GM04504 (cell line): Measurements from ENCODE around the gene NBPF11.
"Not testable (repeated sequence)": the region's sequence is repeated elsewhere in the genome, so short reads cannot be mapped to it uniquely, and the experiment has no call there.

Experiments
- DNase-seq: peaks from one replicate; pipeline ENCODE4 v3.0.0-alpha.2; 2012; ENCODE audit warnings: low read depth

Gene NBPF11

DNA sequence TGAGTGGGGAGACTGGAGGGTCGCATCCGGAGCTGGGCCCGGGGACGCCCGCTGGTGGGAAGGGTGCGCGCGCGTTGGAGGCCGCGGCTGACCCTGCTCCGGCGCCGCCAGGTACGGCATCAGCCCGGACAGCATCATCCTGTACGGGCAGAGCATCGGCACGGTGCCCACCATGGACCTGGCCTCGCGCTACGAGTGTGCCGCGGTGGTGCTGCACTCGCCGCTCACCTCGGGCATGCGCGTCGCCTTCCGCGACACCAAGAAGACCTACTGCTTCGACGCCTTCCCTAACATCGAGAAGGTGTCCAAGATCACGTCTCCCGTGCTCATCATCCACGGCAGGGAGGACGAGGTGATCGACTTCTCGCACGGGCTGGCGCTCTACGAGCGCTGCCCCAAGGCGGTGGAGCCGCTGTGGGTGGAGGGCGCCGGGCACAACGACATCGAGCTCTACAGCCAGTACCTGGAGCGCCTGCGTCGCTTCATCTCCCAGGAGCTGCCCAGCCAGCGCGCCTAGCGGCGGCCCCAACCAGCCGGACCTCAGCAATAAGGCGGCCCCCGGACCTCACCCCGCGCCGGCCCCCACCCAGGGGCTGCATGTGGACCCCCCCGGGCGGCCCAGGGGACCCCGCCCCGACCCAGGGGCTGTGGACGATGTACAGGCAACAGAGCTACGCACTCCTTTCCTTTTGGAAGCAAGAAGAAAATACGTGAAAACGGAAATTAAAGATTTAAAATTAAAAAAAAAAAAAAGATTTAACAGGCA lies 2.8 kb downstream of the NBPF11 start:
- not testable (repeated sequence) for DNase-seq

DNA sequence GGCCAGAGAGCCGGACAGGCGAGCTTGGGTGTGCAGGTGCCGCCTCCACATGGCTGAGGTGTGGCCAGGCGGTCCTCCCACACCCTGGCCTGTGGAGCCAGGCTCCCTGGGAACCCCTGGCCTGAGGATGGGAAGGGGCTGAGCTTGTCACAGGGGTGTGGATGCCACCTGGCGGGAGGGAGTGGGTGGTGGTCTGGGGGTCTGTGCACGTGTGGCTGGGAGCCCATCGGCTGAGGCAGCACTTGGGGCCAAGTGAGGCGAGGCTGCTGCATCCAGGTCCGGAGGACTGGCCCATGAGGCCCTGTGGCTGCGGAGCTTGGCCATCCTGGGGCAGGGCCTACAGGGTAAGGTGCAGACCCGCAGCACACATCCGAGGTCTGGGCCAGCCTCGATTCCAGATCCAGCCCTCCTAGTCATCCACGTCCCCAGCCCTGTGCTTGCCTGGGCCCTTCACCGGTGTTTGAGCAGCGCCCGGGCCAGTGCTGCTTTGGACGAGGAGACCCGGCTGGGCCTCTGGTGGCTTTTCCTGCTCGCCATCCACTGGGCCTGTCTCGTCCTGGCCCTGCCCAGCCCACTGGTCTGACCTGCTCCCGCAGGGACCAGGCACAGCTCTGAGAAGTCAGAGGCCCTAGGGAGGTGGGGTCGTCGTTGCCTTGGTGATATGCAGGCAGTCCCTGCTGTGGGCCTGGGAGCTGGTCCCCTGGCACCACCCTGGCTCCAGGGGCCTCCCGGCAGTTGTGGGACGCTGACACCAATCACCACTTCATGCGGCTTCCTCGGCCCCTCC lies 4.8 kb downstream of the NBPF11 start:
- DNase-seq, result not testable (repeated sequence)

DNA sequence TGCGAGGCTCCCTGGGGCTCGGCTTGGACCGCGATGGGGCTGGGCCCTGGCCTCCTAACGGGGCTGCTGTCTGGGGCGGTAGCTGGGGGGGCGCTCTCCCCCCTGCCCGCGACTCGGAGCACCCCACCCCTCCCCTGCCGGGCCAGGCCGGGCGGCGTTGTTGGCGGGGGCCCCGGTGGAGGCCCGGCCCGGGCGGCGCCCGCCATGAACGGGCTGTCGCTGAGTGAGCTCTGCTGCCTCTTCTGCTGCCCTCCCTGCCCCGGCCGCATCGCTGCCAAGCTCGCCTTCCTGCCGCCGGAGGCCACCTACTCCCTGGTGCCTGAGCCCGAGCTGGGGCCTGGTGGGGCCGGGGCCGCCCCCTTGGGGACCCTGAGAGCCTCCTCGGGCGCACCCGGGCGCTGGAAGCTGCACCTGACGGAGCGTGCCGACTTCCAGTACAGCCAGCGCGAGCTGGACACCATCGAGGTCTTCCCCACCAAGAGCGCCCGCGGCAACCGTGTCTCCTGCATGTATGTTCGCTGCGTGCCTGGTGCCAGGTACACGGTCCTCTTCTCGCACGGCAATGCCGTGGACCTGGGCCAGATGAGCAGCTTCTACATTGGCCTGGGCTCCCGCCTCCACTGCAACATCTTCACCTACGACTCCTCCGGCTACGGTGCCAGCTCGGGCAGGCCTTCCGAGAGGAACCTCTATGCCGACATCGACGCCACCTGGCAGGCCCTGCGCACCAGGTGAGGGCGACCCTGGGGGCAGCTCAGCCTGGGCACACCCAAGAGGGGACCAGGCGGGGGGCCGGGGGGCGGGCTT lies 5.7 kb downstream of the NBPF11 start:
- DNase-seq, result not testable (repeated sequence)

DNA sequence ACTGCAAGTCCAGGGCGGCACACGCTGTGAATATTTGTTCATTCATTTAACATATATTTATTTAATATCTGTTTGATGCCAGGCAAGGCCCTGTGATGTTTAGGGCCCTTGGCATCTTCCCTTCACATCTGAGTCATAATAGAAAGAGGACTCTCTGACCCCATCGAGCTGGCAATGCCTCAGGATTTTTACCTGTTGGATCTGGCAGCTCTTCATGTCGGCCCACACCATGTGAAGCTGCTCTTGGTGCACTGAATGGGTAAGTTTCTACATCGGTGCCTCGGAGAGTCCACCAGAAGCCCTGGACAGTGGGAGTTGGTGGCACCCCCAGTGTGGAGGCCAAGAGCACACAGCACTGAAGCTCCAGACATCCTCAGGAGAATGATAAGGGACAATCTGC lies 8.9 kb downstream of the NBPF11 start:
- DNase-seq, result not testable (repeated sequence)

DNA sequence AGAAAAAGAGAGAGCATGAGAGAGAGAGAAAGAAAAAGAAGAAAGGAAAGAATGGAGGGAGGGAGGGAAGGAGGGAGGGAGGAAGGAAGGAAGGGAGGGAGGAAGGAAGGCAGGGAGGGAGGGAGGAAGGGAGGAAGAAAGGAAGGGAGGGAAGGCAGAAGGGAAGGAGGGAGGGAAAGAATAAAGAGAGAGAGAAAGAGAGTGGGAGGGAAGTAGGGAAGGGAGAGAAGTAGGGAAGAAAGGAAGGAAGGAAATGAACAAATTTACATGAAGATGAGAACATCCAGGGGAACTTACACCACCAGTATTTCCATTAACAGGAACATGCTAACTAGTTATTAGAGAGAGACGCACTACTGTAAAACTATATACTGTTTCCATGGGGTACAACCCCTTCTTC lies 10.1 kb downstream of the NBPF11 start:
- DNase-seq, result not testable (repeated sequence)

DNA sequence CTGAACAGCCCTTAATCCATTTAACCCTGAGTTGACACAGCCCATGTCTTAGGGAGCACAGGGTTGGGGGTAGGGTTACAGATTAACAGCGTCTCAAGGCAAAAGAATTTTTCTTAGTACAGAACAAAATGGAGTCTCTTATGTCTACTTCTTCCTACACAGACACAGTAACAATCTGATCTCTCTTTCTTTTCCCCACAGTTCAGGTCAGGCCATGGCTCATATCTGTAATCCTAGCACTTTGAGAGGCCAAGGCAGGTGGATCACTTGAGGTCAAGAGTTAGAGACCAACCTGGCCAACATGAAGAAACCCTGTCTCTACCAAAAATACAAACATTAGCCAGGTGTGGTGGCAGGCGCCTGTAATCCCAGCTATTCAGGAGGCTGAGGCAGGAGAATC lies 13.5 kb downstream of the NBPF11 start:
- DNase-seq, result not testable (repeated sequence)

DNA sequence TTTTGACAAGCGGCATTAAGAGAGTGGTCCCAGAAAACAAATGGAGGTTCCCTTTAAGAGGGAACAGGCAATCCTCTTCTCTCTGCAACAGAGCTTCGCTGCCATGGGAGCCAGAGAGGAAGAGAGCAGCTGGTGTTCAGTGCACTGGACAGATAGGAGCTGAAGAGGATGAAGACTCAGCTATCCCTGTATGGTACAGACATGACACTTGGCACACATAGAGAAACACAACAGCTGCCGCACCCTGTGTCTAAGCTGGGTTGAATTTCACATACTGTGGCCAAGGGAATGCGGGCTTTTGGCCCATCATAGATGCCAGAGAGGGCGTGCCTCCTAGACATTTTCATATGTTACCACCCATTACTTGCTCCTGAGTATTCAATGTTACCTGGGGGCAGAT lies 29.7 kb downstream of the NBPF11 start:
- not testable (repeated sequence) for DNase-seq

DNA sequence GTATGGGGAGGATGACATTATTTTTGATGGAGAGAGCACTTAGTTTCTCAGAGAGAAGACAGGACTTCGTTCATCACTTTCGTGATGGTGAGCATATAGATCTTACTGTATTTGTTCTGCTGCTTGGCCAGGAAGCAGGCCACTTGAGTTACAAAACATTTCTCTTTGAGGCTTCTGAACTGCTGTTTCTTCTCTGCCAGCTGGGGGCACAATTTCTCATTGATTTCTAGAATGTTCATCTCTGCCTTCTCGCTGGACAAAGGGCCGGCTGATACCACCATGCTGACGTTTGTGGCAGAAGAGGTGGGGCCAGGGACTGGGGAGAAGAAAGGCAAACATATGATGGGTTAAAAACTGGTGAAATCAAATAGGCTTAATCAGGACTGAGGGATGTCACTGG lies 31.7 kb downstream of the NBPF11 start:
- DNase-seq, result peak; percentile 0

DNA sequence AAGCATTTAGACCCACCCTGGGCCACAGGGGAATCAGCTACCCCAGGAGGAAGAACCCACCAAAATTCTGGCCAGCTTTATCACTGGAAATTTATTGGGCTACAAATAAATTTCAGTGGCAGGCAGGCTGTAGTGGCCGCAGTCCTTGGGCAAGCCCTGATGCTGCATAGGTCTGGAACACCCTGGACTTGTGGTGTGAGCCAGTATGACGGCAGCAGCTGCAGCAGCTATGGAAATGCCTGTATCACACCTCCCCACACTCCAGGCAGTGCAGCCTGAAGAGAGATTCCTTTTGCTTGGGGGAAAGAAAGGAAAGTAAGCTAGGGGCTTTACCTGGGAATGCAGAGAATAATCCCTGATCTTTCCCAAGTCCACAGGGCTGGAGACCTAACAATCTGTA lies 56.3 kb downstream of the NBPF11 start:
- DNase-seq, result not testable (repeated sequence)

DNA sequence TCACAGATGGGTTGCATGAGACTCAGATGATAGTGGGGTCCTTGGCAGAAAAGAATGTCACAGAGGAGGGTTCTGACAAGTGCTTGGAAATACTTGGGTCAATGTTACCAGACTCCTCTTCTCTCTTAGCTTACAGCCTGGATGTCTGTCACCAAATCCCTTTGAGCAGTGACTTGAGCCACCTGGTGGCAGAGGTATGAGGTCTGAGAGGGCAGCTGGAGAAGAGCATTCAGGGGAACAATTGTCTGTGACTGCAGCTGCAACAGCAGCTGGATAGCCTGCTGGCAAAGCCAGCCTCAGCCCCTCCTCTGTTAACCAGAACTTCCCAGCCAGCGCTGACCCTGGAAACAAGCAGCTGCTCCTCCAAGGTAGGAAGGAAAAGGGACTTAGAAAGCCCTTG lies 65.9 kb downstream of the NBPF11 start:
- DNase-seq, result not testable (repeated sequence)

DNA sequence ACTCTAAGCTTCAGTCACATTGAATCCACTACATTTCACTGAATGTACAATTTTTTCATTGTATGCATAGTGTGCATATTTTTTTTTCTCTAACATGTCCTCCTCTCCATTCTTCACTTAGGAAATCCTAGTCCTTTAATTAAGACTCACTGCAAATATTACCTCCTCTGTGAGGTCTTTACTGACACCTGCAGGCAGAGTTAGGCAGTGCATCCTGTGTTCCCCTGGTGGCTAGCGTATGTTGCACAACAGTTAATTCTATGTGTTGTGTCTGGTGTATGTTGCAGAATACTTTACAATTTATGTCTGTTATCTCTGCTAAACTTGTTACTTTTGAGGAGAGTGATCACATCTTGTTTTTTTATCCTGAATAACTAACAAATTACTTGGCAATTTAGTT lies 70.9 kb downstream of the NBPF11 start:
- not testable (repeated sequence) for DNase-seq

DNA sequence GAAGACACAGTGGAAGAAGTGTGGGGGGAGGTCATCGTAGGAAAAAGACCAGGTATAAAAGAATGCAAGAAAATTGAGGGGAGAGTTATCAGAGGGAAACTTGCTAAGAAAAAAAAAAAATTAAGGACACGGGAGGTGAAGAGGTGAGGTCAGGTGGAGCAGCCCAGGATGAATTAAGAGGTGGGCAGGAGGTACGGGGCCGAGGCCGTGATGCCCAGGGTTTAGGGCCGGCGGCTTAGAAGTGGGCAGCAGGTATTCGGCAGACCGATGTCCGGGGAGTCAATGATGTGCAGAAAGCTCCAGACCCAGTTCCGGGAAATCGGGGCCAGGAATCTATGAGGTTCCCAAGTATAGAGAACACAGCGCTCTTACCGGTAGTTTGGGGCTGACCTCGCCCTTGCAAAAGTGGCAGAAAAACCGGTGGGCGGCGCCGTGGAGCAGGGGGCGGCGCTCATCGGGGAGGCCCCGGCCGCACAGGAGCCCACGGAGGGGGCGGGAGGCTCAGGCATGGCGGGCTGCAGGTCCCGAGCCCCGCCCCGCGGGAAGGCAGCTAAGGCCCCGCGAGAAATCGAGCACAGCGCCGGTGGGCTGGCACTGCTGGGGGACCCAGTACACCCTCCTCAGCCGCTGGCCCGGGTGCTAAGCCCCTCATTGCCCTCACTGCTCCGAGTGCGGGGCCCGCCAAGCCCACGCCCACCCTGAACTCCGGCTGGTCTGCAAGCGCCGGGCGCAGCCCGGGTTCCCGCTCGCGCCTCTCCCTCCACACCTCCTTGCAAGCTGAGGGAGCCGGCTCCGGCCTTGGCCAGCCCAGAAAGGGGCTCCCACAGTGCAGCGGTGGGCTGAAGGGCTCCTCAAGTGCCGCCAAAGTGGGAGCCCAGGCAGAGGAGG lies 73.2 kb downstream of the NBPF11 start:
- DNase-seq, result not testable (repeated sequence)

DNA sequence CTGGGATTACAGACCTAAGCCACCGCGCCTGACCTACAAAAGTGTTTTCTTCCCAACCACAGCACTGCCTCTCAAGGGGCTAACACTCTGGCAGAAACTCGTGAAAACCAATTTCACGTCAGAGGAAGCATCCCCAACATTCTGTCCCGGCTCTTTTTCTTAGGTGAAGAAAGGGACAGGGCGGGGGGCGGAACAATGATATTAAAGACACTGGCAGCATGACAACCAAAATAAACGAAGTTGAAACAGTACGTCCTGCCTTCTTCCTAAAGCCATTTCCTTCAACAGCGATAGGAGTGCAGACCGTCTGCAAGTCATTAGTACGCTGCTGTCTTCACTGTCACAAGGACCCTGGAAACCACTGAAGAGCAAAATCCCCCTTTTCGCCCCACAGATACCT lies 74.0 kb downstream of the NBPF11 start:
- not testable (repeated sequence) for DNase-seq

DNA sequence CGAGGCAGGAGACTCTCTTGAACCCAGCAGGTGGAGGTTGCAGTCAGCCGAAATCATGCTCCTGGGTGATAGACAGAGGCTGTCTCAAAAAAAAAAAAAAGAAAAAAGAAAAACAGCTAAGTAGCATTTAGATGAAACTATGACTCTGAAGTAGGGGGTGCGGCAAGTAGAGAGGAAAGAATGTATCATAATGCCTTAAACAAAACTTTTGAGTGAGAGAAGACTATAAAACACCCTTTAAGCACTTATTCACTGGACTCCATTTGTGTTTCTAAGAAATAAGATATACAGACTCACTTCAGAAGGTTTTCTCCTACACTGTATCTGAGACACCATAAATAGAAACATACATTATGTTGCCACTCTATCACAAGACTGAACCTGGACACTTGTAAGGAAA lies 74.6 kb downstream of the NBPF11 start:
- not testable (repeated sequence) for DNase-seq

DNA sequence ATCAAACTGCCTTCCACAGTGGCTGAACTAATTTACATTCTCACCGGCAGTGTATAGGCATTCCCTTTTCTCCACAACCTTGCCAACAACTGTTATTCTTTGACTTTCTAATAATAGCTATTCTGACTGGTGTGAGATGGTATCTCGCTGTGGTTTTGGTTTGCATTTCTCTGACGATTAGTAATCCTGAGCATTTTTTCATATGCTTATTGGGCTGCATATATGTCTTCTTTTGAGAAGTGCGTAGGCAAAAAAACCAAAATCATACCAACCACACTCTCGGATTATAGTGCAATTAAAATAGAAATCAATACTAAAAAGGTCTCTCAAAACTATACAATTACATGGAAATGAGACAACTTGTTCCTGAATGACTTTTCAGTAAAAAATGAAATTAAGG lies 78.7 kb downstream of the NBPF11 start:
- DNase-seq, result not testable (repeated sequence)

DNA sequence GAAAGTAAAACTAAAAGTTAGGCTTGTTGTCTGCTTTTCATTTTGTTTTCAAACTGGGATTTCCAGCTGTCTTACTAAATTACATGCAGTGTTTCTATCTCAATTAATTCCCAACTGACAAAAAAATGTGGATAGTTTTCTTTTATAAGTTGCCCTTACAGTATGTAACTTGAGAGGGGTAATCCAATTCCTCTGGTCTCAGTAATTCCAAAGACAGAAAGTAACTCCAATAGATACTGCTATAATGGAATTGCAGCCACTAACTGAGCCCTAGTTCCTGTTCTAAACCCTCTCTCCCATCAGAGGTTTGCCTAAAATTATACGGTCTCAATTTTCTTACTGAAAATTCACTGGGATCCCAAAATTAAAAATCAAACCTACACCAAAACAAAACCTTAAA lies 83.5 kb downstream of the NBPF11 start:
- not testable (repeated sequence) for DNase-seq

DNA sequence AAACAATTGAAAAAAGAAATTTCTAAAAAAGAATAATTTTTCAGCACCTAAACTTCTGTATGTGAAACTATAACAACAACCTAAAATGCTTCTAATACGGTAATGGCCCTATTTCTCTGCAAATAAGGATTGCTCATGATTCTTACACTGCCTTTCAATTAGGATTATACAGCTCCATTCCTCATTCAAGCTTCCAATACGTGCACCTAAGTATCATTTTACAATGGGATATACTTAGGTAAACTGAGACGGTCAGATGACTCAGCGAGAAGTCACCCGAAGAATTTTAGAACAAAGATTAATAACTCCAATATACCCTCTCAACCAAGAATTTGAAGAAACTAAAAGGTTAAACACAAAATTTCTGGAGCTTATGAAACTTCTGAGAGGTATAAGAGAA lies 83.9 kb downstream of the NBPF11 start:
- not testable (repeated sequence) for DNase-seq

DNA sequence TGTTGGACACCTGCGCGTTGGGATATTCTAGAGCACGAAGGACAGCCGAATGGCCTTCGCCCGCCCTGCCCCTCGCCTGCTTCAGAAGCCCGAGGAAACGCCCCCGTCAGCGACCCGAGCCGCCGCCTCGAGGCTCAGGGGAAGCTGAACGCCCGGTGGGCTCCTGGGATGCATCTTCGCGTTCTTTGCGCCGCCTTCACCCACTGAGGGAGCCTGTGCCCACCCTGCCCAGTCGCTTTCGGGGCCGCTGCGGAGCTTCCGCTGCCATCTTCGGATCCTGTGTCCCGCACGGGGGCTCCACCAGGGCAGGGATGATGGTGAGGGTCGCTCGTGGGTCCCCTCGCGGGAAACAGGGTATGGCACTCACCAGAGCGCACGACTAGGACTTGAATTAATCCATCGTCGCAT lies 91.8 kb downstream of the NBPF11 start:
- DNase-seq, result not testable (repeated sequence)

DNA sequence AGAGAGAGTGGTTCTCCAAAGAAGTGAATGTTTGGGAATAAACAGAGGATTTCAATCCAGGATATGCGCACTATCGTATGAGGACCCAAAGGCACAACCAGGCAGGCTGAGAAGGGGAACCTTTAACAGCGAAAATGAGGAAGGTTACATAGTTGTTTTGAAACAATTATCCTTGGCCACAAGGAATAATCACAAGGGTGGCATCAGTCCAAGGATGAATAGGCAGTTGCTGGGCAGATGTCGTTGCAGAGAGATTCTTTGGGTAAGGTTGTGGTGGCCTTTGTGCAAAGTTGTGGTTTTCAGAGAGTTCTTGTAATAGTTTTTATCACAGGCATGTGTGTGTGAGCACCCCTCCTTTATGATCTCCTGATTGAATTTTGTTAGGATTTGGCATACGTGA lies 94.7 kb downstream of the NBPF11 start:
- DNase-seq, result peak; percentile 4
